Type B pancreatic cell (in vitro differentiated cells): ENCODE data around the gene CDCP1. TPM values are rescaled to one million over a fixed set of nuclear protein-coding genes. Genes with fewer than 3 reads are reported as not detected.

Source experiments
- DNase-seq: peaks from one replicate; pipeline ENCODE4 v3.0.0; 2021; ENCODE audit warnings: mixed read lengths; ENCODE audit not compliant: unreplicated experiment; ENCODE audit errors: extremely low spot score
- H3K27ac Mint-ChIP-seq: 2 replicates; pipeline ENCODE4 v1.8.0; 2021; ENCODE audit warnings: mild to moderate bottlenecking, mixed read lengths
- H3K27me3 Mint-ChIP-seq: 2 replicates; pipeline ENCODE4 v1.8.0; 2021; ENCODE audit warnings: mixed read lengths
- H3K36me3 Mint-ChIP-seq: 2 replicates; pipeline ENCODE4 v1.8.0; 2021; ENCODE audit warnings: mixed read lengths
- H3K4me1 Mint-ChIP-seq: one replicate; pipeline ENCODE4 v1.8.0; 2021; ENCODE audit warnings: mixed read lengths; ENCODE audit not compliant: unreplicated experiment
- H3K4me3 Mint-ChIP-seq: 2 replicates; pipeline ENCODE4 v1.8.0; 2021; ENCODE audit warnings: mild to moderate bottlenecking, mixed read lengths
- H3K9me3 Mint-ChIP-seq: 2 replicates; pipeline ENCODE4 v1.8.0; 2021; ENCODE audit warnings: mixed read lengths
- total RNA-seq: library from RNA; stranded (reverse); gene quantifications from 2 replicates; pipeline ENCODE4 v1.2.1, GENCODE V29; 2021; ENCODE audit warnings: low replicate concordance
- TF ChIP-seq, protein P1 (sequence below): fragments of 200-600 bp; sonication (generic); conservative IDR thresholded peaks from 2 replicates; pipeline ENCODE4 v1.5.0; 2021; ENCODE audit warnings: antibody characterized with exemption, mild to moderate bottlenecking

Gene CDCP1
- total RNA-seq, 1 donor from 2014 or later = 26.3 TPM

DNA sequence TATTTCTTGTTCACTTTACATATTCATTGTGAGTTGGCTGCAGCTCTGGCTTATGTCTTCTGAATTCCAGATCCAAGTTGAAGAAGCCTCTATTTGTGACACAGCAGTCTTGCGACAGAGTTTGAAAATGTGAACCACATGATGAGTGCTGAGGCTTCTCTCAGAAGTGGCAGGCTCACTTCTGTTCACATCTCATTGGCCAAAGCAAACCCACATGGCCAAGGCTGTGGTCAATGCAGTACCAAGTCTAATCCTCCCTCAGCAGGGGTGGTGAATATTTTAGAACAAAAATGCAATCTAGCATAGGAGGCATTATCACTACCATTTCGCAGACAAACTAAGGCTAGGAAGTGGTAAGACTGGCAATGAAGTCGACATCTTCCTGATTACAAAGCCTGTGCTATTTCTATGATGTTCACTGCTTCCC, 45.2 kb downstream of the CDCP1 start:
- H3K27ac Mint-ChIP-seq = no peak overlapping the region
- TF ChIP-seq, protein P1, sequence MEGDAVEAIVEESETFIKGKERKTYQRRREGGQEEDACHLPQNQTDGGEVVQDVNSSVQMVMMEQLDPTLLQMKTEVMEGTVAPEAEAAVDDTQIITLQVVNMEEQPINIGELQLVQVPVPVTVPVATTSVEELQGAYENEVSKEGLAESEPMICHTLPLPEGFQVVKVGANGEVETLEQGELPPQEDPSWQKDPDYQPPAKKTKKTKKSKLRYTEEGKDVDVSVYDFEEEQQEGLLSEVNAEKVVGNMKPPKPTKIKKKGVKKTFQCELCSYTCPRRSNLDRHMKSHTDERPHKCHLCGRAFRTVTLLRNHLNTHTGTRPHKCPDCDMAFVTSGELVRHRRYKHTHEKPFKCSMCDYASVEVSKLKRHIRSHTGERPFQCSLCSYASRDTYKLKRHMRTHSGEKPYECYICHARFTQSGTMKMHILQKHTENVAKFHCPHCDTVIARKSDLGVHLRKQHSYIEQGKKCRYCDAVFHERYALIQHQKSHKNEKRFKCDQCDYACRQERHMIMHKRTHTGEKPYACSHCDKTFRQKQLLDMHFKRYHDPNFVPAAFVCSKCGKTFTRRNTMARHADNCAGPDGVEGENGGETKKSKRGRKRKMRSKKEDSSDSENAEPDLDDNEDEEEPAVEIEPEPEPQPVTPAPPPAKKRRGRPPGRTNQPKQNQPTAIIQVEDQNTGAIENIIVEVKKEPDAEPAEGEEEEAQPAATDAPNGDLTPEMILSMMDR = no peak
- no peak for DNase-seq
- H3K36me3 Mint-ChIP-seq = peaks cover 16% of the 10 kb centered on the region
- H3K9me3 Mint-ChIP-seq = peaks cover 5% of the 10 kb centered on the region
- H3K27me3 Mint-ChIP-seq = no peaks in the 10 kb centered on the region
- no peak overlapping the region for H3K4me3 Mint-ChIP-seq
- H3K4me1 Mint-ChIP-seq = no peaks in the 10 kb centered on the region

DNA sequence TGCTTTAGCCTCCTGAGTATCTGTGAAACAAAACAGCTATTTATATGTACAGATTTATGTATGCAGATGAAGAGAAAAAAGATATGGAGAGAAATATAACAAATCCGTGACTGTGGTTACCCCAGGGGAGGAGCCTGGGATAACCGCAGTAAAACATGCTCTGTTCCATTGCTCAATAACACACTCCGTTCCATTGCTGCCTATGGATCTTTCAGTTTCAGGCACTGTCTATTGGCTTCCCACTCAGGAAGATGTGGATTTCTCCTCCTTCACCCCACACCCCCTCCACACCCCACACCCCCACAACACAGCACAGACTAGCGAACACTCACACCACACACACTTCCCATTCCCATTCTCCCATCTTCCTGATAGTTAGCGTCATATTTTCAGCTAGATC, 47.9 kb downstream of the CDCP1 start:
- Mint-ChIP-seq H3K4me3 (no peak overlapping the region), H3K9me3 (peaks cover 4% of the 10 kb centered on the region), H3K36me3 (peaks cover 12% of the 10 kb centered on the region), H3K27ac (no peak overlapping the region), H3K27me3 (no peaks in the 10 kb centered on the region), H3K4me1 (no peaks in the 10 kb centered on the region)
- no peak for DNase-seq
- TF ChIP-seq, protein P1 = no peak

DNA sequence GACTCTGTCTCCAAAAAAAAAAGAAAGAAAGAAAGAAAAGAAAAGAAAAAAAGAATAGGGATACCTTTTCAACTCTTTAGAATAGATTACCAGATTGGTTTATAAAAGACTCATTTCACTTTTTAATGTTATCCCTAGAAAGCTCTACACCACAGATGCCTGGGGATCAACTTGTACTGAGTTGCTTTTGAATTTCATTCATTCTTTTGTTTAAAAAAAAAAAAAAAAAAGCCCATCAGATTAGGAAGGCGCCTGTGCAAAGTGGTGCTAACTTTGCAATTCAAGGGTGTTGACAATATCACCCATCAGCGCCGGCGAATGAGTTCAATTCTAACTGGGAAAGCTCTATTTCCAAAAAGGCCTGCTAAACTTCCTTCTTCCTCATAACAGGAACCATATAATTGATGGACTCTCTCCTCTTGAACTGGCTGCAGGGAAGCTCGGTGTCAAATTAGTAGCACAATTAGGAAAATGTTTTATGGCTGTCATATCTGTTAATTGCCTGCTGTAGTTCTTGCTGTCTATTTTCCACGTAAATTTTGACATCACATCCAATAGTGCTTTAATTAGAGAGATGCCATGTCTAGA, 48.8 kb downstream of the CDCP1 start:
- Mint-ChIP-seq H3K4me3 (no peak overlapping the region), H3K36me3 (peaks cover 8% of the 10 kb centered on the region), H3K27me3 (no peaks in the 10 kb centered on the region), H3K4me1 (no peaks in the 10 kb centered on the region), H3K27ac (no peak overlapping the region), H3K9me3 (no peaks in the 10 kb centered on the region)
- TF ChIP-seq, protein P1 = no peak
- DNase-seq = no peak

DNA sequence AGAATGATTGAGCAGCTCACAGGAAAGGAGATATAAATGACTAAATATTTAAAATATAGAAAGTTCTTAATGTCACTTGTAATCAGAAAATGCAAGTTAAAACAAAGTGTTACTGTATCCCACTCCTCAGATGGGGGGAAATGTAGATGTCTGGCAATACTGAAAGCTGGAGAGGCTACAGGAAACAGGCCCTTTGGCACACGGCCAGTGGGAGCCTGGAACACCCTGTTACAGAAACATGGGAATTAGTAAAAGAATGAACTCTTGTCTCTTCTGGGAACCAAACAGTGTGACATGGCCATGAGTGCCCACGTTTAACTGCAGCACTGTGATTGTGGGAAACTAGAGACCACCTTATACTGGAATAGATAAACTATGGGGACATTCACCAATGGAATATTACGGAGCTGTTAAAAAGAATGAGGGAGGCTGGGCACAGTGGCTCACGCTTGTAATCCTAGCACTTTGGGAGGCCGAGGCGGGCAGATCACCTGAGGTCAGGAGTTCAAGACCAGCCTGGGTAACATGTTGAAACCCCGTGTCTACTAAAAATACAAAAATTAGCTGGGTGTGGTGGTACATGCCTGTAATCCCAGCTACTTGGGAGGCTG, 50.2 kb downstream of the CDCP1 start:
- no peaks in the 10 kb centered on the region for H3K4me1 Mint-ChIP-seq
- no peak for DNase-seq
- TF ChIP-seq, protein P1 = no peak
- H3K27ac Mint-ChIP-seq = no peak overlapping the region
- no peak overlapping the region for H3K4me3 Mint-ChIP-seq
- H3K36me3 Mint-ChIP-seq = peaks cover 8% of the 10 kb centered on the region
- no peaks in the 10 kb centered on the region for H3K27me3 Mint-ChIP-seq
- no peaks in the 10 kb centered on the region for H3K9me3 Mint-ChIP-seq

DNA sequence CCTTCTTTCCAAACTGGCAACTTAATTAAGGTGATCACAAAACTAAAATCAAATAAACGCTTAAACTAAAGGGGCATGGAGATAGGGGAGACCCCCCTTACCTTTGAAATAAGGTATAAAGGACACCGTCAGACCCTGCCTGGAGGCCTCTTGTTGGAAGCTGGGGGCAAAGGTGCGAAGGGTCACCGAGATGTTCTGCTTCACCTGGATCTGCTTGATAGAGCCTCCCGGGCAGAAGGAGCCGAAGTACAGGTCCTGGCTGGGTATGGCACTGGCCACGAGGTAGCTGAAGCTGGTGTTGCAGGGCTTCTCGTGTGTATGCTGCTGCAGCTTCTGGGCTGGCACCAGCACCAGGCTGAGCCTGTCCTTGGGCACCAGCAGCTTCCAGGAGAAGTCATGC, 53.0 kb downstream of the CDCP1 start:
- Mint-ChIP-seq H3K4me3 (no peak overlapping the region), H3K9me3 (no peaks in the 10 kb centered on the region), H3K4me1 (peaks cover 5% of the 10 kb centered on the region), H3K36me3 (peaks cover 8% of the 10 kb centered on the region), H3K27ac (no peak overlapping the region), H3K27me3 (no peaks in the 10 kb centered on the region)
- no peak for DNase-seq
- TF ChIP-seq, protein P1 = no peak
